Bronchial epithelial cell (primary cell): ENCODE results near the gene ATRIP. TPM values are rescaled to one million over a fixed set of nuclear protein-coding genes. Genes with fewer than 3 reads are reported as not detected.
"Not testable (repeated sequence)": the region's sequence is repeated elsewhere in the genome, so short reads cannot be mapped to it uniquely, and the experiment has no call there.

ENCODE experiments used
- DNase-seq: peaks from one replicate; pipeline ENCODE4 v3.0.0-alpha.2; 2010; ENCODE audit warnings: low read depth
- FAIRE-seq: peaks from 2 replicates; lab custom pipeline; 2011; peaks lifted over from hg19 to GRCh38; lab: Jason Lieb, UNC
- H3K27me3 ChIP-seq: 2 replicates; pipeline ENCODE4 v1.5.1; 2011; ENCODE audit warnings: low read length; ENCODE audit not compliant: control insufficient read depth, insufficient read depth
- H3K36me3 ChIP-seq: 2 replicates; pipeline ENCODE4 v1.5.1; 2011; ENCODE audit warnings: low read length; ENCODE audit not compliant: control insufficient read depth, insufficient read depth
- H3K4me3 ChIP-seq: 2 replicates; pipeline ENCODE4 v1.5.1; 2011; ENCODE audit warnings: mild to moderate bottlenecking, low read depth, low read length, control low read depth
- CTCF ChIP-seq: IDR thresholded peaks from 2 replicates; pipeline ENCODE4 v1.5.1; 2011; ENCODE audit warnings: mild to moderate bottlenecking, moderate library complexity, low read length, control low read depth, inconsistent platforms; ENCODE audit not compliant: insufficient read depth, severe bottlenecking
- total RNA-seq: library from RNA; depleted of rRNA; stranded (reverse); fragments of >200 nt; gene quantifications from 2 replicates; pipeline ENCODE4 v1.2.1, GENCODE V29; 2014

ATRIP gene
- total RNA-seq, 1 donor from 2014 or later, result 5.5 TPM

- H3K27me3 ChIP-seq, result no peaks in the 10 kb centered on the region
- FAIRE-seq (no peak), DNase-seq (no peak)
- TF ChIP-seq CTCF, result no peak
- H3K4me3 ChIP-seq, result no peak overlapping the region
- H3K36me3 ChIP-seq, result peaks cover 23% of the 10 kb centered on the region
Measured at GRCh38 chr3:48459773-48460516, 13.4 kb downstream of the ATRIP start.

GRCh38 chr3:48460517-48460902 is 14.0 kb downstream of the ATRIP start:
- FAIRE-seq (no peak), DNase-seq (no peak)

GRCh38 chr3:48461767-48462166 is 15.2 kb downstream of the ATRIP start:
- not testable (repeated sequence) for FAIRE-seq, H3K4me3 ChIP-seq, DNase-seq, H3K27me3 ChIP-seq
- H3K36me3 ChIP-seq, result peaks cover 23% of the 10 kb centered on the region

More at GRCh38 chr3:48460517-48460902, 14.0 kb downstream of the ATRIP start:
- H3K4me3 ChIP-seq, result no peak overlapping the region
- TF ChIP-seq CTCF, result no peak
- peaks cover 25% of the 10 kb centered on the region for H3K36me3 ChIP-seq
- H3K27me3 ChIP-seq, result no peaks in the 10 kb centered on the region

- no peak overlapping the region for H3K4me3 ChIP-seq
- DNase-seq, result no peak
- no peaks in the 10 kb centered on the region for H3K27me3 ChIP-seq
- FAIRE-seq, result no peak
- TF ChIP-seq CTCF, result no peak
- peaks cover 21% of the 10 kb centered on the region for H3K36me3 ChIP-seq
Measured at GRCh38 chr3:48463703-48464102, 17.2 kb downstream of the ATRIP start.

- TF ChIP-seq CTCF, result no peak
- FAIRE-seq, result no peak
- H3K36me3 ChIP-seq, result peaks cover 24% of the 10 kb centered on the region
- H3K27me3 ChIP-seq, result no peaks in the 10 kb centered on the region
- no peak overlapping the region for H3K4me3 ChIP-seq
- DNase-seq, result no peak
Measured at GRCh38 chr3:48464713-48465221, 18.2 kb downstream of the ATRIP start.

- DNase-seq (no peak), FAIRE-seq (no peak)
- no peak overlapping the region for H3K4me3 ChIP-seq
- H3K36me3 ChIP-seq, result peaks cover 23% of the 10 kb centered on the region
- H3K27me3 ChIP-seq, result no peaks in the 10 kb centered on the region
- TF ChIP-seq CTCF, result no peak
Measured at GRCh38 chr3:48465237-48465530, 18.6 kb downstream of the ATRIP start.
